H1 (cell line): ENCODE results near the gene ZNF350. TPM values are rescaled to one million over a fixed set of nuclear protein-coding genes. Genes with fewer than 3 reads are reported as not detected.

Experiments
- CTCF ChIA-PET: fragments of 300-600 bp; sonication (Branson Sonifier 250); formaldehyde crosslinking; loops from one replicate; lab custom pipeline; 2021; ENCODE audit not compliant: partially characterized antibody; lab: Charles Lee
- POLR2A ChIA-PET: fragments of 300-600 bp; sonication (Branson Sonifier 250); formaldehyde crosslinking; loops from one replicate; lab custom pipeline; 2021; ENCODE audit warnings: inconsistent platforms; ENCODE audit not compliant: partially characterized antibody; lab: Charles Lee
- DNase-seq, 2 experiments: peaks; one replicate each; pipeline versions ENCODE4 v3.0.0 to v3.0.0-alpha.2; 2010 to 2022; ENCODE audit warnings: low spot score in 2 of 2, low read depth in 1 of 2, mixed read lengths in 1 of 2
- FAIRE-seq: peaks from 2 replicates; lab custom pipeline; 2011; peaks lifted over from hg19 to GRCh38; lab: Jason Lieb, UNC
- H2AFZ ChIP-seq: 2 replicates; pipeline ENCODE4 v1.8.1; 2012; ENCODE audit warnings: low read length, inconsistent platforms
- H2AK5ac ChIP-seq: 2 replicates; pipeline ENCODE4 v1.6.1; 2013; ENCODE audit warnings: low read depth, low read length
- H2BK120ac ChIP-seq: replicated peaks from 2 replicates; pipeline ENCODE3; 2013; ENCODE audit warnings: low read depth, low read length, inconsistent platforms
- H2BK12ac ChIP-seq: 2 replicates; pipeline ENCODE4 v1.6.1; 2013; ENCODE audit warnings: low read depth, low read length
- H2BK15ac ChIP-seq: 2 replicates; pipeline ENCODE4 v1.6.1; 2013; ENCODE audit warnings: low read length
- H2BK20ac ChIP-seq: 2 replicates; pipeline ENCODE4 v1.6.1; 2013; ENCODE audit warnings: low read length
- H2BK5ac ChIP-seq: 2 replicates; pipeline ENCODE4 v1.6.1; 2013; ENCODE audit warnings: low read depth, low read length
- H3K14ac ChIP-seq: 2 replicates; pipeline ENCODE4 v1.6.1; 2013; ENCODE audit warnings: inconsistent platforms; ENCODE audit not compliant: insufficient read length
- H3K18ac ChIP-seq: 2 replicates; pipeline ENCODE4 v1.6.1; 2013; ENCODE audit warnings: low read length; ENCODE audit errors: extremely low read depth
- H3K23ac ChIP-seq: 2 replicates; pipeline ENCODE4 v1.6.1; 2013; ENCODE audit warnings: inconsistent platforms; ENCODE audit not compliant: insufficient read length
- H3K23me2 ChIP-seq: 2 replicates; pipeline ENCODE4 v1.6.1; 2013; ENCODE audit warnings: low read depth, low read length
- H3K27ac ChIP-seq: 2 replicates; pipeline ENCODE4 v1.6.1; 2011; ENCODE audit warnings: low read depth, low read length, inconsistent platforms
- H3K27me3 ChIP-seq, 4 experiments: replicated peaks in 1 of 4; 1 replicate in 1 of 4; 2 replicates in 3 of 4; pipeline versions ENCODE4 v1.6.1 to v1.8.1; 2011 to 2013; ENCODE audit warnings: low read length in 3 of 4, mild to moderate bottlenecking in 3 of 4, inconsistent platforms in 2 of 4, mixed read lengths in 2 of 4, moderate library complexity in 1 of 4; ENCODE audit not compliant: control insufficient read depth in 3 of 4, insufficient read depth in 3 of 4; ENCODE audit errors: extremely low read depth in 1 of 4
- H3K36me3 ChIP-seq, 4 experiments: 2 replicates each; pipeline versions ENCODE4 v1.6.1 to v1.8.1; 2011 to 2013; ENCODE audit warnings: mild to moderate bottlenecking in 4 of 4, low read length in 3 of 4, moderate library complexity in 2 of 4, control low read depth in 1 of 4, inconsistent platforms in 1 of 4; ENCODE audit not compliant: insufficient read depth in 4 of 4, control insufficient read depth in 2 of 4
- H3K4ac ChIP-seq: replicated peaks from 2 replicates; pipeline ENCODE3; 2013; ENCODE audit warnings: low read length, low read depth, mixed read lengths, inconsistent platforms; ENCODE audit not compliant: insufficient read length
- H3K4me1 ChIP-seq, 4 experiments: replicated peaks in 1 of 4; 1 replicate in 1 of 4; 2 replicates in 3 of 4; pipeline versions ENCODE4 v1.6.1 to v1.8.1; 2011 to 2013; ENCODE audit warnings: low read length in 3 of 4, inconsistent platforms in 2 of 4, mixed read lengths in 1 of 4; ENCODE audit not compliant: insufficient read depth in 4 of 4, control insufficient read depth in 3 of 4
- H3K4me2 ChIP-seq, 2 experiments: 2 replicates each; pipeline versions ENCODE4 v1.6.1 to v1.8.1; 2011 to 2013; ENCODE audit warnings: low read depth in 2 of 2, low read length in 2 of 2, control low read depth in 1 of 2, inconsistent platforms in 1 of 2, mild to moderate bottlenecking in 1 of 2; ENCODE audit not compliant: insufficient read depth in 1 of 2
- H3K4me3 ChIP-seq, 4 experiments: fragments of 200-600, 300-600 bp in 1 of 4; sonication (generic), shearing (Covaris generic), sonication (Bioruptor Twin) in 1 of 4; 2 replicates each; pipeline versions ENCODE4 v1.5.1 to v1.8.1; 2011 to 2016; ENCODE audit warnings: low read length in 4 of 4, low read depth in 3 of 4, control low read depth in 2 of 4, inconsistent platforms in 2 of 4, mild to moderate bottlenecking in 2 of 4, mixed read lengths in 1 of 4, moderate library complexity in 1 of 4; ENCODE audit not compliant: insufficient read depth in 2 of 4; ENCODE audit errors: extremely low read depth in 1 of 4
- H3K56ac ChIP-seq: replicated peaks from 2 replicates; pipeline ENCODE3; 2013; ENCODE audit warnings: low read depth, mild to moderate bottlenecking, mixed read lengths, low read length, inconsistent platforms; ENCODE audit not compliant: insufficient read length
- H3K79me1 ChIP-seq: 2 replicates; pipeline ENCODE4 v1.6.1; 2013; ENCODE audit warnings: low read depth, low read length, control low read depth
- H3K79me2 ChIP-seq, 2 experiments: 2 replicates each; pipeline versions ENCODE4 v1.6.1 to v1.8.1; 2012 to 2013; ENCODE audit warnings: low read length in 2 of 2, mild to moderate bottlenecking in 2 of 2, inconsistent platforms in 1 of 2; ENCODE audit not compliant: insufficient read depth in 2 of 2, control insufficient read depth in 1 of 2
- H3K9ac ChIP-seq, 4 experiments: replicated peaks in 1 of 4; 1 replicate in 1 of 4; 2 replicates in 3 of 4; pipeline versions ENCODE4 v1.6.1 to v1.8.1; 2011 to 2013; ENCODE audit warnings: low read depth in 3 of 4, low read length in 3 of 4, control low read depth in 2 of 4, mild to moderate bottlenecking in 2 of 4, moderate library complexity in 2 of 4, inconsistent platforms in 1 of 4; ENCODE audit errors: extremely low read depth in 1 of 4
- H3K9me3 ChIP-seq, 2 experiments: 2 replicates each; pipeline versions ENCODE4 v1.6.1 to v1.8.1; 2012 to 2013; ENCODE audit warnings: mild to moderate bottlenecking in 2 of 2, moderate library complexity in 2 of 2, control low read depth in 1 of 2, inconsistent platforms in 1 of 2, low read depth in 1 of 2, low read length in 1 of 2, mixed read lengths in 1 of 2; ENCODE audit not compliant: insufficient read depth in 2 of 2
- H4K20me1 ChIP-seq, 2 experiments: replicated peaks in 1 of 2; 2 replicates each; pipeline versions ENCODE3 to v1.8.1; 2011 to 2013; ENCODE audit warnings: inconsistent platforms in 2 of 2, low read length in 2 of 2, mild to moderate bottlenecking in 1 of 2; ENCODE audit not compliant: insufficient read depth in 2 of 2, control insufficient read depth in 1 of 2
- H4K5ac ChIP-seq: 2 replicates; pipeline ENCODE4 v1.6.1; 2013; ENCODE audit warnings: low read length, low read depth, mixed read lengths, inconsistent platforms; ENCODE audit not compliant: insufficient read length
- H4K8ac ChIP-seq: 2 replicates; pipeline ENCODE4 v1.8.0; 2013; ENCODE audit warnings: mild to moderate bottlenecking, moderate library complexity, low read length, inconsistent platforms; ENCODE audit not compliant: insufficient read depth; ENCODE audit errors: extremely low read depth
- H4K91ac ChIP-seq: replicated peaks from 2 replicates; pipeline ENCODE3; 2013; ENCODE audit warnings: low read length, mixed read lengths, inconsistent platforms; ENCODE audit not compliant: insufficient read length
- ATF2 ChIP-seq: IDR thresholded peaks from 2 replicates; pipeline ENCODE4 v1.6.1; 2012; ENCODE audit warnings: low read length, inconsistent platforms
- EP300 ChIP-seq, 2 experiments: IDR thresholded peaks; 1 replicate in 1 of 2; 2 replicates in 1 of 2; pipeline ENCODE4 v1.6.1; 2011 to 2012; ENCODE audit warnings: low read depth in 2 of 2, low read length in 2 of 2, mild to moderate bottlenecking in 2 of 2, borderline replicate concordance in 1 of 2, inconsistent platforms in 1 of 2, moderate library complexity in 1 of 2
- JUN ChIP-seq: IDR thresholded peaks from 2 replicates; pipeline ENCODE4 v1.6.1; 2011; ENCODE audit warnings: low read depth, mild to moderate bottlenecking, improper control_type of control experiment, low read length
- NANOG ChIP-seq: IDR thresholded peaks from 2 replicates; pipeline ENCODE4 v1.6.1; 2011; ENCODE audit warnings: low read length, low read depth, mild to moderate bottlenecking, inconsistent platforms; ENCODE audit not compliant: insufficient read depth, poor library complexity, severe bottlenecking
- POLR2A ChIP-seq, 2 experiments: IDR thresholded peaks; 1 replicate in 1 of 2; 2 replicates in 1 of 2; pipeline ENCODE4 v1.6.1; 2011; ENCODE audit warnings: low read depth in 2 of 2, low read length in 2 of 2, mild to moderate bottlenecking in 2 of 2; ENCODE audit errors: control extremely low read depth in 1 of 2
- RBBP5 ChIP-seq: IDR thresholded peaks from 2 replicates; pipeline ENCODE4 v1.7.1; 2012; ENCODE audit warnings: low read depth, mild to moderate bottlenecking, inconsistent platforms, low read length, moderate library complexity, borderline replicate concordance
- SAP30 ChIP-seq: fragments of 300-600 bp; sonication (generic); IDR thresholded peaks from 2 replicates; pipeline ENCODE4 v1.7.1; 2012; ENCODE audit warnings: low read length, moderate library complexity, mild to moderate bottlenecking, inconsistent platforms; ENCODE audit not compliant: insufficient read depth, insufficient replicate concordance
- SIN3A ChIP-seq, 2 experiments: IDR thresholded peaks in 1 of 2; conservative IDR thresholded peaks in 1 of 2; 2 replicates each; pipeline ENCODE4 v1.6.1; 2011 to 2012; ENCODE audit warnings: low read length in 2 of 2, improper control_type of control experiment in 1 of 2, low read depth in 1 of 2, mild to moderate bottlenecking in 1 of 2
- SP4 ChIP-seq: IDR thresholded peaks from 2 replicates; pipeline ENCODE4 v1.6.1; 2012; ENCODE audit warnings: low read length, inconsistent platforms
- TAF7 ChIP-seq: optimal IDR thresholded peaks from 2 replicates; pipeline ENCODE3; 2011; ENCODE audit warnings: low read depth, mild to moderate bottlenecking, inconsistent platforms, low read length, moderate library complexity, borderline replicate concordance
- TCF12 ChIP-seq: IDR thresholded peaks from 2 replicates; pipeline ENCODE4 v1.6.1; 2011; ENCODE audit warnings: low read depth, mild to moderate bottlenecking, low read length
- WGBS, 2 experiments: shearing (Covaris generic) in 1 of 2; methylation state at CpG; one replicate each; pipeline versions ENCODE4 v1.1.6 to v1.1.7; 2013 to 2015; ENCODE audit warnings: low lambda C conversion rate in 2 of 2, mixed read lengths in 2 of 2, inconsistent platforms in 1 of 2, low coverage in 1 of 2, missing lambda C conversion rate in 1 of 2; ENCODE audit not compliant: insufficient replicate concordance in 2 of 2, insufficient coverage in 1 of 2, insufficient read length in 1 of 2; ENCODE audit errors: extremely low coverage in 1 of 2, missing lambda C conversion rate in 1 of 2; 5-methylcytosine and 5-hydroxymethylcytosine counted together
- polyA plus RNA-seq, 7 experiments: library from polyadenylated mRNA; depleted of rRNA in 3 of 7; stranded (reverse) in 5 of 7; unstranded in 2 of 7; fragments of >200 nt in 5 of 7; fragments of 200-250 nt in 2 of 7; gene quantifications; 1 replicate in 5 of 7; 2 replicates in 1 of 7; 4 replicates in 1 of 7; pipeline versions ENCODE4 v1.2.1 to v1.2.3, GENCODE V29; 2011 to 2013; ENCODE audit warnings: missing spikeins in 2 of 7, mixed read lengths in 2 of 7
- total RNA-seq: library from RNA; stranded (reverse); fragmentation: NEBNext Ultra II Directional; extraction: Animal tissue kit (Norgen Biotek cat#: 25700); gene quantifications from 2 replicates; pipeline ENCODE4 v1.2.1, GENCODE V29; 2021

The ZNF350 gene
- total and polyA plus RNA-seq, 2 of the 8 experiments (the other 6 are each of a cell fraction or from before 2014, with no cell fraction given): 1.7 to 5.3 TPM

- Histone ChIP-seq H2BK12ac (no peak overlapping the region), H3K14ac (no peak overlapping the region), H2BK5ac (no peak overlapping the region), H2BK120ac (no peak overlapping the region), H3K18ac (no peak overlapping the region), H3K23ac (no peak overlapping the region), H2AFZ (no peak overlapping the region), H3K4me1 (no peaks in the 10 kb centered on the region), H3K36me3 (peaks cover 0 to 15% (median under 1%) of the 10 kb centered on the region in 4 experiments; a peak in 2 of 8 replicates), H2BK20ac (no peak overlapping the region), H3K9me3 (peaks cover 88 to 93% of the 10 kb centered on the region in 2 experiments), H3K23me2 (no peaks in the 10 kb centered on the region), H4K20me1 (no peaks in the 10 kb centered on the region), H3K27me3 (no peaks in the 10 kb centered on the region), H2AK5ac (no peak overlapping the region), H4K5ac (no peak overlapping the region), H2BK15ac (no peak overlapping the region), H4K91ac (no peak overlapping the region), H3K4me3 (no peak overlapping the region), H3K27ac (no peak overlapping the region), H3K79me1 (no peaks in the 10 kb centered on the region), H3K79me2 (no peaks in the 10 kb centered on the region), H4K8ac (no peak overlapping the region), H3K56ac (no peak overlapping the region), H3K9ac (no peak overlapping the region), H3K4ac (no peak overlapping the region), H3K4me2 (no peak overlapping the region)
- DNase-seq: no peak
- FAIRE-seq: no peak
- WGBS, 2 experiments: 88% methylated on average over 3 of the region's 3 CpGs; no CpG with 5 or more reads in 1 of the 2 experiments
- CTCF ChIA-PET: no interaction called here
- POLR2A ChIA-PET: interaction anchor here (1.1 to 1.3 kb wide), 2 partner anchors 9 to 29 kb away, joined by 3 to 5 read pairs; no protein-coding TSS in a partner anchor
- no peak for TF ChIP-seq RBBP5
- no peak for TF ChIP-seq TCF12
- no peak for TF ChIP-seq SP4
- no peak for TF ChIP-seq NANOG
- no peak for TF ChIP-seq ATF2
- no peak for TF ChIP-seq EP300 (IDR thresholded peaks at IDR 0.05; ENCODE audit: borderline replicate concordance in 1 of 2, low read depth in 2 of 2, low read length in 2 of 2)
- no peak for TF ChIP-seq SAP30
- no peak for TF ChIP-seq SIN3A (conservative IDR thresholded peaks at IDR 0.05 in 1 of 2, IDR thresholded peaks at IDR 0.05 in 1 of 2; ENCODE audit: low read depth in 1 of 2, low read length in 2 of 2)
- TF ChIP-seq JUN: no peak
- no peak for TF ChIP-seq TAF7
- no peak for TF ChIP-seq POLR2A (IDR thresholded peaks at IDR 0.05; ENCODE audit: control extremely low read depth in 1 of 2, low read depth in 2 of 2, low read length in 2 of 2)
These were observed 67.0 kb downstream of the ZNF350 start for GRCh38 chr19:51919606-51920005.
